OCI-LY7 (cell line): Measurements from ENCODE around the gene ZNF138.

Source experiments
- EZH2phosphoT487 ChIP-seq: fragments of 200-600 bp; sonication (generic); IDR thresholded peaks from 2 replicates; pipeline ENCODE4 v1.6.1; 2018; ENCODE audit warnings: low read depth, borderline replicate concordance, mild to moderate bottlenecking, mixed run types, antibody characterized with exemption, low read length, moderate library complexity, mixed read lengths
- TF ChIP-seq, protein P1 (sequence below): fragments of 200-600 bp; sonication (generic); conservative IDR thresholded peaks from 2 replicates; pipeline ENCODE4 v1.5.1; 2014; ENCODE audit warnings: mild to moderate bottlenecking, antibody characterized with exemption, low read length, moderate library complexity, mixed read lengths

DNA sequence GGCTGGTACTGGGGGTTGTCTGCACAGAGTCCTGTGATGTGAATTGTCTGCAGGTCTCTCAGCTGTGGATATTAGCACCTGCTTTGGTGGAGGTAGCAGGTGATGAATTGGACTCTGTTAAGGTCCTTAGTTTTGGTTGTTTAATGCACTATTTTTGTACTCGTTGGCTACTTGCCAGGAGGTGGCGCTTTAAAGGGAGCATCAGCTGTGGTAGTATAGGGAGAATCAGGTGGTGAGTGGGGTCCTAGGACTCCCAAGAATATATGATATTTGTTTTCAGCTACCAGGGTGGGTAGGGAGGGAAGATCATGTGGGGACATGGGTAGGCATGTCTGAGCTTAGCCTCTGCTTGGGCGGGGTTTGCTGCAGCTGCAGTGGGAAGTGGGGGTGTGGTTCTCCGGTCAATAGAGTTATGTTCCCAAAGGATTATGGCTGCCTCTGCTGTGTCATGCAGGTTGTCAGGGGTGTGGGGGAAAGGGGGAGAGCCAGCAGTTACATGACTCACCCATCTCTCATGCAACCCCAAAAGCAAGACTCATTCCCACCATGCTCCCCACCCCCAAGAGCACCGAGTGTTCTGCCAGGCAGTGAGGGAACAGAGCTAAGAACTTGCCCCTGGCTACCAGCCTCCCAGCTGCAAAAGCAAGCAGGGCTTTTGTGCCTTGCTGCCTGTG is 55.2 kb downstream of the ZNF138 start:
- TF ChIP-seq, protein P1, sequence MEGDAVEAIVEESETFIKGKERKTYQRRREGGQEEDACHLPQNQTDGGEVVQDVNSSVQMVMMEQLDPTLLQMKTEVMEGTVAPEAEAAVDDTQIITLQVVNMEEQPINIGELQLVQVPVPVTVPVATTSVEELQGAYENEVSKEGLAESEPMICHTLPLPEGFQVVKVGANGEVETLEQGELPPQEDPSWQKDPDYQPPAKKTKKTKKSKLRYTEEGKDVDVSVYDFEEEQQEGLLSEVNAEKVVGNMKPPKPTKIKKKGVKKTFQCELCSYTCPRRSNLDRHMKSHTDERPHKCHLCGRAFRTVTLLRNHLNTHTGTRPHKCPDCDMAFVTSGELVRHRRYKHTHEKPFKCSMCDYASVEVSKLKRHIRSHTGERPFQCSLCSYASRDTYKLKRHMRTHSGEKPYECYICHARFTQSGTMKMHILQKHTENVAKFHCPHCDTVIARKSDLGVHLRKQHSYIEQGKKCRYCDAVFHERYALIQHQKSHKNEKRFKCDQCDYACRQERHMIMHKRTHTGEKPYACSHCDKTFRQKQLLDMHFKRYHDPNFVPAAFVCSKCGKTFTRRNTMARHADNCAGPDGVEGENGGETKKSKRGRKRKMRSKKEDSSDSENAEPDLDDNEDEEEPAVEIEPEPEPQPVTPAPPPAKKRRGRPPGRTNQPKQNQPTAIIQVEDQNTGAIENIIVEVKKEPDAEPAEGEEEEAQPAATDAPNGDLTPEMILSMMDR, result peak; percentile 56
- TF ChIP-seq EZH2phosphoT487, result no peak
